Panc1 (cell line): Measurements from ENCODE around the gene MEIS2. TPM values are rescaled to one million over a fixed set of nuclear protein-coding genes. Genes with fewer than 3 reads are reported as not detected.

Experiments used
- ATAC-seq: fragments of 200-7000 bp; cut with Tn5 transposase; 2 replicates; pipeline ENCODE4 v1.9.1; 2020; ENCODE audit warnings: mild to moderate bottlenecking, moderate library complexity
- BruUV-seq: library from RNA; stranded (reverse); fragments of 400-500 nt; replicated peaks from 2 replicates; lab custom pipeline; 2021; lab: Mats Ljungman, UMichigan
- CTCF ChIA-PET: fragments of 300-600 bp; sonication (Branson Sonifier 250); formaldehyde crosslinking; loops from one replicate; lab custom pipeline; 2022; ENCODE audit warnings: antibody characterized with exemption; lab: Charles Lee
- POLR2A ChIA-PET: fragments of 300-600 bp; sonication (Branson Sonifier 250); formaldehyde crosslinking; loops from one replicate; lab custom pipeline; 2022; ENCODE audit warnings: antibody characterized with exemption; lab: Charles Lee
- DNase-seq: peaks from one replicate; pipeline ENCODE4 v3.0.0-alpha.2; 2010; ENCODE audit warnings: low read depth, low spot score
- H3K27ac ChIP-seq: 2 replicates; pipeline ENCODE4 v1.5.1; 2011; ENCODE audit warnings: mild to moderate bottlenecking, low read length, inconsistent platforms
- H3K27me3 ChIP-seq: fragments of 200-500 bp; sonication (Bioruptor generic); 2 replicates; pipeline ENCODE4 v1.6.0; 2014; ENCODE audit warnings: low read length, inconsistent platforms; ENCODE audit not compliant: control insufficient read depth, insufficient read depth
- H3K36me3 ChIP-seq: fragments of 200-500 bp; sonication (Bioruptor generic); 2 replicates; pipeline ENCODE4 v1.5.1; 2014; ENCODE audit warnings: inconsistent platforms, mild to moderate bottlenecking, low read length, moderate library complexity; ENCODE audit not compliant: control insufficient read depth, insufficient read depth
- H3K4me1 ChIP-seq: 2 replicates; pipeline ENCODE4 v1.5.1; 2011; ENCODE audit warnings: inconsistent platforms, mild to moderate bottlenecking, low read length, moderate library complexity; ENCODE audit not compliant: control insufficient read depth, insufficient read depth
- H3K4me3 ChIP-seq, 2 experiments: 2 replicates each; pipeline ENCODE4 v1.5.1; 2011 to 2012; ENCODE audit warnings: low read depth in 2 of 2, low read length in 2 of 2, mild to moderate bottlenecking in 2 of 2, inconsistent platforms in 1 of 2, moderate library complexity in 1 of 2
- H3K9me3 ChIP-seq: fragments of 200-500 bp; sonication (Bioruptor generic); 2 replicates; pipeline ENCODE4 v1.5.1; 2014; ENCODE audit warnings: low read depth, mild to moderate bottlenecking, inconsistent platforms, low read length, moderate library complexity; ENCODE audit not compliant: control insufficient read depth, insufficient read depth
- CTCF ChIP-seq: fragments of 450-650 bp; IDR thresholded peaks from 2 replicates; pipeline ENCODE4 v1.5.1; 2017; ENCODE audit warnings: mild to moderate bottlenecking
- POLR2AphosphoS5 ChIP-seq: IDR thresholded peaks from 2 replicates; pipeline ENCODE4 v1.6.1; 2012; ENCODE audit warnings: mild to moderate bottlenecking, low read depth, low read length, moderate library complexity
- REST ChIP-seq, 2 experiments: IDR thresholded peaks; 2 replicates each; pipeline ENCODE4 v1.6.1; 2011 to 2012; ENCODE audit warnings: low read depth in 2 of 2, control low read depth in 1 of 2, low read length in 1 of 2, mild to moderate bottlenecking in 1 of 2, moderate library complexity in 1 of 2; ENCODE audit not compliant: insufficient read depth in 1 of 2
- SIN3A ChIP-seq: IDR thresholded peaks from 2 replicates; pipeline ENCODE4 v1.6.1; 2012; ENCODE audit warnings: low read depth, mild to moderate bottlenecking, low read length, moderate library complexity, borderline replicate concordance; ENCODE audit not compliant: insufficient read depth
- TCF7L2 ChIP-seq: IDR thresholded peaks from 2 replicates; pipeline ENCODE4 v1.6.1; 2011; ENCODE audit warnings: mild to moderate bottlenecking, low read depth, low read length, inconsistent platforms
- in situ Hi-C: cut with HindIII; loops from 2 replicates; pipeline ENCODE4 v1.10.0; 2016; ENCODE audit warnings: low sequenced_read_pairs, low pct_unique_long_range_greater_than_20kb
- intact Hi-C: fragments of 100-400 bp; cut with micrococcal nuclease; formaldehyde crosslinking; loops from one replicate; pipeline ENCODE4 v1.10.0; 2022; ENCODE audit not compliant: unreplicated experiment
- total RNA-seq: library from RNA; stranded (reverse); gene quantifications from one replicate; pipeline ENCODE4 v1.2.1, GENCODE V29; 2021; ENCODE audit not compliant: unreplicated experiment

The MEIS2 gene
- total RNA-seq, 1 experiment from 2014 or later: 9.3 TPM

GRCh38 chr15:36972704-36973103 lies 127.6 kb downstream of the MEIS2 start:
- no peak overlapping the region for H3K27ac ChIP-seq
- TF ChIP-seq REST (IDR thresholded peaks at IDR 0.05; ENCODE audit: insufficient read depth in 1 of 2, low read depth in 2 of 2, low read length in 1 of 2) (no peak), TCF7L2 (no peak), POLR2AphosphoS5 (no peak), SIN3A (no peak), CTCF (no peak)
- H3K4me3 ChIP-seq: no peak overlapping the region
- no peak for ATAC-seq
- H3K4me1 ChIP-seq: no peaks in the 10 kb centered on the region
- ChIA-PET POLR2A (no interaction called here), CTCF (no interaction called here)
- no peaks in the 10 kb centered on the region; the same call in 1 of the 2 replicates for H3K27me3 ChIP-seq
- in situ Hi-C loops: no loop called here
- intact Hi-C loops: no loop called here
- no peaks in the 10 kb centered on the region for H3K9me3 ChIP-seq
- no peak for DNase-seq
- BruUV-seq: no TSS peak
- no peaks in the 10 kb centered on the region for H3K36me3 ChIP-seq

- intact Hi-C loops: no loop called here
- no peak for ATAC-seq
- in situ Hi-C loops: no loop called here
- H3K27ac ChIP-seq: no peak overlapping the region
- CTCF ChIA-PET: no interaction called here
- H3K9me3 ChIP-seq: no peaks in the 10 kb centered on the region
- no peaks in the 10 kb centered on the region; the same call in 1 of the 2 replicates for H3K27me3 ChIP-seq
- no peaks in the 10 kb centered on the region for H3K36me3 ChIP-seq
- TF ChIP-seq TCF7L2: no peak
- TF ChIP-seq CTCF: no peak
- TF ChIP-seq POLR2AphosphoS5: no peak
- no peak for TF ChIP-seq REST (IDR thresholded peaks at IDR 0.05; ENCODE audit: insufficient read depth in 1 of 2, low read depth in 2 of 2, low read length in 1 of 2)
- POLR2A ChIA-PET: no interaction called here
- no TSS peak for BruUV-seq
- no peak overlapping the region for H3K4me3 ChIP-seq
- no peak for DNase-seq
- H3K4me1 ChIP-seq: no peaks in the 10 kb centered on the region
These were observed 129.8 kb downstream of the MEIS2 start for GRCh38 chr15:36970522-36970921.
